ENCODE results near the gene RASGRF1. TPM values are rescaled to one million over a fixed set of nuclear protein-coding genes. Genes with fewer than 3 reads are reported as not detected.

RASGRF1 gene
- total and polyA plus RNA-seq, 5 experiments from 2014 or later: 0.14 TPM; not detected in 4

GRCh38 chr15:78915341-78916087, 175.1 kb downstream of the RASGRF1 start:
- ATAC-seq (peak in 1 of 2 donors; percentile 26), DNase-seq (no peak)
- H3K4me1 Mint-ChIP-seq: peaks cover 8 to 35% (median 16%) of the 10 kb centered on the region in 4 donors
- no peak overlapping the region for H3K4me3 Mint-ChIP-seq
- H3K36me3 Mint-ChIP-seq: peaks cover 0 to 79% (median 16%) of the 10 kb centered on the region in 3 donors
- peak overlapping the region in 4 of 10 donors; percentile 3 to 46 (median 24) for H3K27ac Mint-ChIP-seq
- POLR2A ChIA-PET: no interaction called here
- no peaks in the 10 kb centered on the region for H3K27me3 Mint-ChIP-seq
- no peaks in the 10 kb centered on the region for H3K9me3 Mint-ChIP-seq

GRCh38 chr15:78914027-78914764, 176.4 kb downstream of the RASGRF1 start:
- peak overlapping the region in 3 of 10 donors; percentile 52 to 69 (median 66) for H3K27ac Mint-ChIP-seq

GRCh38 chr15:78913012-78913411, 177.6 kb downstream of the RASGRF1 start:
- Mint-ChIP-seq H3K27me3 (no peaks in the 10 kb centered on the region), H3K4me1 (peaks cover 12 to 45% (median 23%) of the 10 kb centered on the region in 4 donors), H3K27ac (peak overlapping the region in 1 of 10 donors; percentile 20), H3K9me3 (no peaks in the 10 kb centered on the region), H3K4me3 (no peak overlapping the region), H3K36me3 (peaks cover 0 to 79% (median 10%) of the 10 kb centered on the region in 3 donors)
- POLR2A ChIA-PET: interaction anchor here (1.0 kb wide), 1 partner anchor 40 kb away, joined by 3 read pairs; the partner anchor contains the start of gene MORF4L1
- no peak for ATAC-seq
- DNase-seq: no peak

More at GRCh38 chr15:78914027-78914764, 176.4 kb downstream of the RASGRF1 start:
- no peak overlapping the region for H3K4me3 Mint-ChIP-seq
- H3K4me1 Mint-ChIP-seq: peaks cover 9 to 45% (median 23%) of the 10 kb centered on the region in 4 donors
- H3K36me3 Mint-ChIP-seq: peaks cover 0 to 80% (median 14%) of the 10 kb centered on the region in 3 donors
- ATAC-seq (no peak), DNase-seq (no peak)
- no peaks in the 10 kb centered on the region for H3K27me3 Mint-ChIP-seq
- POLR2A ChIA-PET: no interaction called here
- no peaks in the 10 kb centered on the region for H3K9me3 Mint-ChIP-seq

GRCh38 chr15:78912316-78912715, 178.3 kb downstream of the RASGRF1 start:
- H3K9me3 Mint-ChIP-seq: no peaks in the 10 kb centered on the region
- H3K27me3 Mint-ChIP-seq: no peaks in the 10 kb centered on the region
- DNase-seq (no peak), ATAC-seq (no peak)
- peak overlapping the region in 2 of 10 donors; percentile 12 to 49 for H3K27ac Mint-ChIP-seq
- H3K4me1 Mint-ChIP-seq: peaks cover 14 to 42% (median 25%) of the 10 kb centered on the region in 4 donors
- H3K4me3 Mint-ChIP-seq: no peak overlapping the region
- POLR2A ChIA-PET: interaction anchor here (1.0 kb wide), 1 partner anchor 39 kb away, joined by 3 read pairs; the partner anchor contains the start of gene MORF4L1
- H3K36me3 Mint-ChIP-seq: peaks cover 0 to 80% (median 7%) of the 10 kb centered on the region in 3 donors

GRCh38 chr15:78910271-78910670, 180.3 kb downstream of the RASGRF1 start:
- Mint-ChIP-seq H3K4me1 (peaks cover 20 to 34% (median 32%) of the 10 kb centered on the region in 4 donors), H3K27me3 (no peaks in the 10 kb centered on the region), H3K36me3 (peaks cover 0 to 90% (median 16%) of the 10 kb centered on the region in 3 donors), H3K9me3 (no peaks in the 10 kb centered on the region), H3K27ac (peak overlapping the region in 5 of 10 donors; percentile 30 to 81 (median 56)), H3K4me3 (no peak overlapping the region)
- no peak for ATAC-seq
- no peak for DNase-seq
- POLR2A ChIA-PET: no interaction called here

Other genes with a start within 250 kb of the RASGRF1 start
- 100 to 1,000 TPM; 271 to 320 TPM for gene MORF4L1, start 217.9 kb downstream of the RASGRF1 start, total RNA-seq
- 100 to 1,000 TPM; 286 to 311 (median 298) TPM for gene MORF4L1, start 217.9 kb downstream of the RASGRF1 start, polyA plus RNA-seq
- gene CTSH, start 145.7 kb downstream of the RASGRF1 start, total RNA-seq: 1 to 10 TPM; 6.5 to 7.9 TPM
- 1 to 10 TPM; 3.6 to 5.8 (median 4.7) TPM for gene CTSH, start 145.7 kb downstream of the RASGRF1 start, polyA plus RNA-seq
- not detected for gene ANKRD34C, start 191.9 kb upstream of the RASGRF1 start, total RNA-seq
- not detected for gene ANKRD34C, start 191.9 kb upstream of the RASGRF1 start, polyA plus RNA-seq
- gene TMED3, start 220.3 kb upstream of the RASGRF1 start, total RNA-seq: 10 to 100 TPM; 21.0 to 22.0 TPM
- gene TMED3, start 220.3 kb upstream of the RASGRF1 start, polyA plus RNA-seq: 10 to 100 TPM; 67.6 to 73.4 (median 67.8) TPM

Data from naive thymus-derived CD8-positive, alpha-beta T cell (primary cell).